K562 treated with DMSO at 1 percent for 12 hours (cell line): ENCODE results near the gene SAG. TPM values are rescaled to one million over a fixed set of nuclear protein-coding genes. Genes with fewer than 3 reads are reported as not detected.

Experiments
- total RNA-seq: library from RNA; unstranded; fragments of 300-600 nt; gene quantifications from 2 replicates; pipeline ENCODE4 v1.2.3, GENCODE V29; 2022; ENCODE audit not compliant: insufficient read depth

The SAG gene
- total RNA-seq: not detected in 2 replicates

DNA sequence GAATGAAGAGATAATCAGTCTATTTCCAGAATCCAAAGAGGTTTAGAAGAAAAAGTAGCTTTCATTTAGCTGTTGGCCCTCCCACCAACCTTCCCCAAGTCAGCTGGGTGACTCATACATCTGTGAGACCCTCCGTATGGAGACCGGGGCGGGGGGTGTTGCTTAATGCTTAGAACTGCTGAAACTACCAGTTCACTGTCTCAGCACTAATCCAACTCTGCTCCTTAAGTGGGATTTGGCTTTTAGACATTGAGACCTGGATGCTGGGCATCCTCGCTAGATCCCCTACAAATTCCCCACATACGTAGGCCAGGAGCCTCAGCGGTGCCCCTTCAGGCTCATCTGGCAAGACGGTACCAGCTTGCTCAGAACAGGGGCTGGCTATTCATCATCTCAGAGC lies at the start of gene SAG:
Gene SAG (plus strand): TSS at position 252 of the 400 bp plus-strand sequence. CDS start 1,374 bp downstream, outside the sequence.

GRCh38 chr2:233353769-233354499 lies 46.3 kb downstream of the SAG start, which contains the start of gene DGKD:
TSS of gene DGKD (plus strand) at chr2:233354494. CDS start at chr2:233354519, 25 bp downstream.

Other genes with a start within 250 kb of the SAG start
- gene INPP5D, start 247.5 kb upstream of the SAG start, total RNA-seq: 2.8 and 8.8 TPM in 2 replicates
- 12.1 and 18.3 TPM in 2 replicates for gene ATG16L1, start 56.1 kb upstream of the SAG start, total RNA-seq
- 11.8 and 20.0 TPM in 2 replicates for gene DGKD, start 46.7 kb downstream of the SAG start, total RNA-seq